NK-92 (cell line): ENCODE results near the gene PIP4K2C.

Experiments
- DNase-seq: peaks from one replicate; lab custom pipeline; 2025; ENCODE audit not compliant: unreplicated experiment; lab: John Stamatoyannopoulos, UW

The PIP4K2C gene

DNA sequence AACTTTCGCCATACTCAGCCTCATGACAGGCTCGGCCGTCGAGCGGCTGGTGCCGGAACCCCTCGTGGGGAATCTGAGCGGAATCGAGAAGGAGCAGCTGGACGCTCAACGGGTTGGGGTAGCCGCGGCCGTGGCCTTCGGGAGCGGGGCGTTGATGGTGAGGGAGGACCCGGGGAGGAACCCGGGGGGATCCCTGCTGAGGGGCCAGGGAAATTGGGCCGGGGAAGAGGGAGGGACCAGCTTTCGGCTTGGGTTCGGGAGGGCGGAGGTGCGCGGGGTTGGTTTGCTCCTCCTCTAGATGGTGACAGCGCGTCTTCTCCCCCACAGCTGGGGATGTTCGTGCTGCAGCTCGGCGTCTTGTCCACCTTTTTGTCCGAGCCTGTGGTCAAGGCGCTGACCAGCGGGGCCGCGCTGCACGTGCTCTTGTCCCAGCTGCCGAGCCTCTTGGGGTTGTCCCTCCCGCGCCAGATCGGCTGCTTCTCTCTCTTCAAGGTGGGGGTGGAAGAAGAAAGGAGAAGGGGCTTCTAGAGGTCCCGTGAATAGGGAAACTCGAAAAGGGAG lies 30.0 kb downstream of the PIP4K2C start:
- DNase-seq = no peak

DNA sequence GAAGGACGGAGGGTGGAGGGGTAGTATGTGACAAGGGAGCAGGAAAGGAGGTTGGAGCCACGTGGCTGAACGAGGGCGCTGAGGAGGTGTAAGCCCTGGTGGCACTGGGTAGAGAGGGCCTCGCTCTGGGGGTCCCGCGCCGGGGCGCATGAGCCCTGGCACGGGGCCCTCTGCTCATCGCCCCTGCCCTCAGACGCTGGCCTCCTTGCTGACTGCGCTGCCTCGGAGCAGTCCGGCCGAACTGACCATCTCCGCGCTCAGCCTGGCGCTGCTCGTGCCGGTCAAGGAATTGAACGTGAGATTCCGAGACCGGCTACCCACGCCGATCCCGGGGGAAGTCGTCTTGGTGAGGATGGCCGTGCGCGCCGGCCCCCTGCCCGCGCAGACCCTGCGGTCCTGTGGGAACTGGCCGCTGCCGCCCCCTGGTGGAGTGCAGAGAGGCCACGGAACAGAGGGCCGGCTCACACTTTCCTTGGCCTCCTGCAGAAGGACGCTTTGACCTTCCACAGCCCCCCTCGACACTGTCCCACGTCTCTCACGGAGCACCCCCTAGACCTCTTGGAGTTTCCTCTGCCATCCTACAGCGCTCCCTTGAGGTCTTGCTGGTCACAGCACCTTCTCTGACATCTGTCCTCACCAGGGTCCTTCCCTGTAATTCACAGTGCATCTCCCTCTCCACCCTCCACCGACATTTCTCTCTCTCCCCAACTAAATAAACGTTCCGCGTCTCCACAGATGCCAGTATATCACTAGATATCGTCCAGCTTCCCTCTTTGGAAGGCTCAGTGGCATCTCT lies 30.7 kb downstream of the PIP4K2C start:
- no peak for DNase-seq

DNA sequence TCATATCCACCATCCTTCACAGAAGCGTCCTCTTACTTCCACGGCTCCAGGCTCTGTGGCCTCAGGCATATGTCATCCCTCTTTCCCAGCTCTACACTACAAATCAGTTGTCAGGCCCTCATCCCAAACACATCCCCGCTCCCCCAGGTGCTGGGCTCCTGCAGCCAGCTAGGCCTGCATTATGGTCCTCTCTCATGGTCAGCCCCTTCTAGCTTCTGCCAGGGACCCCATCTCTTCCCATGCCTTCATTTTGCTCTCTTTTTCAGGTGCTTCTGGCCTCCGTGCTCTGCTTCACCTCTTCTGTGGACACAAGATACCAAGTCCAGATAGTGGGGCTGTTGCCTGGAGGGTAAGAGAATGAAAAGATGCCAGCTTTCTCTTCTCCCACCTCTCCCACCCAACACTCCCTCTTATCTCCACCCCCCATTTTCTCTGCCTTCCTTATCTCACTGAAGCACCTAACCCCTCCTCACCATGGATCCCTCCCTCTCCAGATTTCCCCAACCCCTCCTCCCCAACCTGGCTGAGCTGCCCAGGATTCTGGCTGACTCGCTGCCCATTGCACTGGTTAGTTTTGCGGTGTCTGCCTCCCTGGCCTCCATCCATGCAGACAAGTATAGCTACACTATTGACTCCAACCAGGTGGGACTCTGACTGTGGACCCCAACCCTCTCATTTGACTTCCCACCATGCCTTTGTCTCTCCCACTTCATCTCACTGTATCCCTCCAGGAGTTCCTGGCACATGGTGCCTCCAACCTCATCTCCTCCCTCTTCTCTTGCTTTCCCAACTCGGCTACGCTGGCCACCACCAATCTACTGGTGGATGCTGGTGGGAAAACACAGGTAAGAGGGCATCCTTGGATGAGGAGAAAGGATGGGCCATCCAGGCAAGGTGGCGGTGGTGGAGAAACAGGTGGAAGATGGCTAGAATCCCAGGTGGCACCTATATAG lies 31.6 kb downstream of the PIP4K2C start:
- no peak for DNase-seq

DNA sequence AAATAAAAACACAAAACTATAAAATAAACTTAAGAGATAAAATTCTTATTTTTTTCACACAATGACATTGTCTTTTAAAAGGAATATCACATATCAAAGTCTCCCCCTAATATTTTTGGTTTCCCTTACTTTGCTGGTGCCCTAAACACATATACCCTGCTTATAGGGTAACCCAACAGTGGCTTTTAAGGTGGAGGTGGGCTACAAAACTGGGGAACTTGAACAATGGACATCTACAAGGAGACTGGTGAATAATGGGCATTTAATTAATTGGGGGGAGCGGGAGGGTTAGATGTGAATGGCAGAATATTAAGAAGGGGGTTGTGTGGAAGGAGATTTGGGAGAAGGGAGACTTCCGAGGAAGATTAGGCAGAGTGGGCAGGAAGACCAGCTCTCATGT lies 32.4 kb downstream of the PIP4K2C start:
- DNase-seq = no peak

DNA sequence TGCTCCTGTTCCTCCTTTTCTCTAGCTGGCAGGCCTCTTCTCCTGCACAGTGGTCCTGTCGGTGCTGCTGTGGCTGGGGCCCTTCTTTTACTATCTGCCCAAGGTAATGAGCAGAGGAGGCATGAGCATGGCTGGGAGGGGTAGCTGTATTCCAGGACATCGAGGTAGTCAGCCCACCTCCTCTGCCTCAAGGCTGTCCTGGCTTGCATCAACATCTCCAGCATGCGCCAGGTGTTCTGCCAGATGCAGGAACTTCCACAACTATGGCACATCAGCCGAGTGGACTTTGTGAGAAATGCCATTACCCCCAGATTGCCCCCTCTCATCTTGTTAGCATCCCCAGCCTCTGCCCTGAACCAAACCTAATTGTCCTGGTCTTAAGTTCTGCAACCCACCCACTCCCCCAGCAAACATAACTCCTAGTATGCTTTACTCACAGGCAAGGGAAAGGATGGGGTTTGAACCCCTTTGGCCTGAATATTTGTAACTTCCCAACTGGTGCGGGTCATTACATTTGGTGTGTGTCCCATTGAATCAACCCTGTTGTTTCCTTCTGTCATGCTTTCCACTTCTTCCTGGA lies 32.9 kb downstream of the PIP4K2C start:
- DNase-seq = no peak

DNA sequence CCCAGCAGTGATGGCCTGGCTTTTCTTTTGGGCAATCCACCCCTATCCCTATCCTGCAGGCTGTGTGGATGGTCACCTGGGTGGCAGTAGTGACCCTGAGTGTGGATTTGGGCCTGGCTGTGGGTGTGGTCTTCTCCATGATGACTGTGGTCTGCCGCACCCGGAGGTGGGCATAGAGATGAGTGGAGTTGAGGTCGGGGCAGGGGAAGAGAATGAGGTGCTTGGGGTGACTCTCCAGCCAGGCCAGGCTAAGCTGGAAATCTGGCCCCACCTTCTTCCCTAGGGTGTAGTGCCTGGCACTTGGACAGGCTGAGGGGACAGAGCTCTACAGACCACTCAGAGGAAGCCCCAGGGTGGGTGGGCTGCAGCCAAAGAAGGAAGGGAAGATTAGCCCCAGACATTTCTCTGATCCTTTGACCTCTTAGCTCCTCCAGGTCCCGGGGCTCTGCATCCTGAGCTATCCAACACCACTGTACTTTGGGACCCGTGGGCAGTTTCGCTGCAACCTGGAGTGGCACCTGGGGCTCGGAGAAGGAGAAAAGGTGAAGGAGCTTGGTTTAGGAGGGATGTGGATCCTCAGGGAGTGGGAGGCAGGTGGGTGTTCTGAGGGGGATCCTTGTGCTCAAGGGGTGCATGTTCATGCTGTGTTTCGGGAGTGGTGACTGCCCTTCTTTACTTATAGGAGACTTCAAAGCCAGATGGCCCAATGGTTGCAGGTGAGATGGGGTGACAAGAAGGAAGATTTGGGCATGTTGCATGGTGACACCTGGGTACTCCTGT lies 33.6 kb downstream of the PIP4K2C start:
- no peak for DNase-seq

DNA sequence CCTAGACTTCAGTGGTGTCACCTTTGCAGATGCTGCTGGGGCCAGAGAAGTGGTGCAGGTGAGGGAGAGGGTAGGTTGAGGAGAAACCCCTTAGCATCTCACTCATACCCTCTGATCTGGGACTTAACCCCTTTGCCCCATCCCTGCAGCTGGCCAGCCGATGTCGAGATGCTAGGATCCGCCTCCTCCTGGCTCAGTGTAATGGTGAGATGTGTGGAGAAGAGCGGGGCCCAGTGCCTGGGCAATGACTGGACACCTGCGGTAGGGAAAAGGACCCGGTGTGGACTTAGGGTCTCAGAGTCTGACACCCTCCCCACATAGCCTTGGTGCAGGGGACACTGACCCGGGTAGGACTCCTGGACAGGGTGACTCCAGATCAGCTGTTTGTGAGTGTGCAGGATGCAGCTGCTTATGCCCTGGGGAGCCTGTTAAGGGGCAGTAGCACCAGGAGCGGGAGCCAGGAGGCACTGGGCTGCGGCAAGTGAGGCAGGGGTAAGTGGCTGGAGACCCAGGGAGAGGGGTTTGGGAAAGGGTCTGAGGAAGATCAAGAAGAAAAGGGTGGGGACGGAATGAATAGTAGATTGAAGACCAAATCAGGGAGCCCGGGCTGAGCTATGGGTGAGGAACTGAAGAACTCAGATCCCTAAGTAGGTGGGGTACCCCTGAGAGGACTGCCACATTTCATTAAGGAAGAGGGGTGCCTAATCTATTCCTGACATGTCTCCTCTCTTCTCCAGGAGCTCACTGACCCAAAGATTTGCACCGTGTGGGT lies 34.5 kb downstream of the PIP4K2C start:
- DNase-seq = no peak

DNA sequence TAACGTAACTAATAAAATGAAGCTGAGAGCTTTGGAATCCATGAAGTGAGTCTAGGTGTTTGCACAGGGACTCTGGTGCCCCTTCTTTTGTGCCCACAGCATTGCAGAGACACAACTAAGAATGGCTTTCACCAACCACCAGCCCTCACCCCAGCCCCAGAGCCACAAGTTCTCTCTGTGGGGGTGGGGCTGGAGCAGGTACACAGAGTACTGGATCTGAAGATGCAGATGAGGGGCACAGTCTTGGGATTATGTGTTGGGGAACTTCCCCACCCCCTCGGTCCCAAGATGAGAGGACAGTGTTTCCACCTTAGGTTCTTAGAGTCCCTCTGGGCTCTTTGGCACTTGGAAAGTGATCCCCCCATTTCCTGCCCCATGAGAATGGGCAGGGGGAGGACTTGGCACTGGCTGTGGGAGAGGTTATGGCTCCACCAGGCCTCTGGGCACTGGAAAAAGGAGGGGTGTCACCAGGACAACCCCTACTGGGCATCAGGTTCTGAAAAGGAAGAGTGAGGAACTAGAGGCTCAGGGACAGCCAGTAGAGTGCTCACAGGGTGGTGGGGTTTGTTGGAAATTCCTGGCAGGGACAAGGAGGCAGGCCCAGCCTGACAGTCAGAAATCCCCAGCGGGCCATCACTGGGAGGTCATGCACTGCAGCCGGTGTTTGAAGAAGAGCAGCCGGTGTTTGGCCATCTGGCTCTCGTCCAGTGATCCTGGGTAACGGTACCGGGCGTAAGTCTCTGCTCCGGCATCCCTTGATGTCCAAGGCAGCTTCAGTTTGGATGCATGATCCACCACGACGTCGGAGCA lies 35.3 kb downstream of the PIP4K2C start:
- DNase-seq = no peak

DNA sequence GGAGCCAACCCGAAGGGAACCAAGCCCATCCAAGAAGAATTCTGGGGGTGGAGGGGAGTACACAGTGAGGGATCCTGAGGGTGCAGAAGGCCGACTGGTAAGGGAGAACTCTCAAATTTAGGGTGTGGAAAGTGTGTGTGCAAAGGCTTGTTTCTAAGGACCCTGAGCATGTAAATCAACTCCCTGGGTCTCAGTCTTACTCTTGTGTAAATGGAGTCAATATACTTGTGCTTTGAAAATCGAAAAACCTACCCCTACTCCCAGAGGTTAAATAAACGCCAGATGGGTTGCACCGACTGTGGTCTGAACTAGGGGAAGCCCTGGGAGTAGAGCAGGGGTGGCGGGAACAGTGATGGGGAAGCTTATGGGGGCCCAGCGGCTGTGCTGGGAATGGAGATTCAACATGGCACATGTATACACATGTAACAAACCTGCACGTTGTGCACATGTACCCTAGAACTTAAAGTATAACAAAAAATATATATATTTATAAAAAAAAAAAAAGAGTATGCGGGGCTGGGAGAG lies 36.0 kb downstream of the PIP4K2C start:
- DNase-seq = no peak

DNA sequence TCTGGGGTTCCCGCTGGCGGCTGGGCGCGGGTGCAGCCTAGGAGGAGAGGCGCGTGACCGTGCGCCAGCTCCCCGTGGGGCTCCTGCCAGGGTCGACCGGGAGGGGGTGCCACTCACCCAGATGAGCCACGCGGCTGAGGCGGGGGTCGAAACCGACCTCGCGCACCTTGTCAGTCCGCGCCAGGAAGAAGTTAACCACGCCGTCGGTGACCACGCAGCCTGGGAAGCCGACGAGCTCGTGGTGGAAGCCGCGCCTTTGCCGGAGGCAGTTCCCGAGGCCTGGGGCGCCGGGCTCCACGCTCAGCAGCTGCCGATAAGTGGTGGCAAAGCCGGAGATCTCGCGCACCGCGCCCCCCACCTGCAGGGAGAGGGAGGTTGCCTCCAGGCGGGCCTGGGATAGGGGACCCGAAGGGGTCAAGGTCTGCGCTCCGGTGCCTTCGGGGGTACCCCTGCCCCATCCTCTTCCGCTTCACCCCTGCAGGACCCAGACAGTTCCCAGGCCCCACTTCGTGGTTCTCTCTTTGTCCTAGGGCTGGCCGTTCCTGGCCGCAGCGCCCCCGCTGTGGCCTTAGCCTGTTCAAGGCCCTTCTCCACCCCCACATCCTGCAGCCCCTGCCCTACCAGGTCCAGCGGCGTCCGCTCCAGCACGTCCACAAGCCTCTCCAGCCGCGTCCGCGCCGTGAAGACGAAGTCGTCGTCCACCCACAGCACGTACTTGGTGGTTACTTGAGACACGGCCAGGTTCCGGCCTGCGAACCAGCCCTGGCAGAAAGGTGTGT lies 36.7 kb downstream of the PIP4K2C start:
- DNase-seq = no peak

DNA sequence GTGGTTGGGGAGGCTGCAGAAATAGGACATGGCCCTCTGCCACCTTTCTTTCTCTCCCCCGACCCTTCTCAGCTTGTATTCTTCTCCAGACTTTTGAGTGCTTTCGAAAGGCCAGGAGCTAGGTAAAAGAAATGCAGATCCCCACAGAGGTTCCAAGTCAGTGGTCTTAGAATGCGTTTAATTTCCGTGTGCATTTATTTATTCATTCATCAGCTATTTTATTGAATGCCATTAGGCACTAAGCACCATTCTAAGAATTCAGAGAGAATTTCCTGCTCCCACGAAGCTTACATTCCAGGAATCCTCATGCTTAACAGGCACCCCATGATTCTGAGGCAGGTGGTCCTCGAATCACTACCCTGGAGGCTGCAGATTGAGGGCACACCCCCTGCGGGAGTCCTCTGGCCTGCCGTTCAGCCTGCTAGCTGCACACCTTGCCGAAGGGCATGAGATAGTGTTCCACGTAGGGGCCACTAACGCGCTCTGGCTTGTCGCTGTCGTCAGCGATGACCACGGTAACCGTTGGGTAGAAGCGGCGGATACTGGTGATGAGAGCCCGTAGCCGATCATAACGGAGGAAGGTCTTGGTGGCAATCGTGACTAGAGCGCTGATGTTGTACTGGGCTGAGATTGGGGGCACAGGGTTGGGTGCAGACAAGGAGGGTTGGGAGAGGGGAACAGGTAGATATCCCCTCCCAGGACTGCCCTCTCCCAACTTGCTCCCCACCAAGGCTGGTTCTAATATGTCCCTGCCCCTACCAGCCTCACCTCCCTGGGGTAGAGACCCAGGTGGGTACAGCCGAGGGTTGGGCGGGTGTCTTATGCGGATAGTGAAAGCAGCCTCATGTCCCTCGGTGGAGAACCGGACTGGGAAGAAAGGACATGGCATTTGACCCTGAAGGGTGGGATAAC lies 37.5 kb downstream of the PIP4K2C start:
- no peak for DNase-seq

DNA sequence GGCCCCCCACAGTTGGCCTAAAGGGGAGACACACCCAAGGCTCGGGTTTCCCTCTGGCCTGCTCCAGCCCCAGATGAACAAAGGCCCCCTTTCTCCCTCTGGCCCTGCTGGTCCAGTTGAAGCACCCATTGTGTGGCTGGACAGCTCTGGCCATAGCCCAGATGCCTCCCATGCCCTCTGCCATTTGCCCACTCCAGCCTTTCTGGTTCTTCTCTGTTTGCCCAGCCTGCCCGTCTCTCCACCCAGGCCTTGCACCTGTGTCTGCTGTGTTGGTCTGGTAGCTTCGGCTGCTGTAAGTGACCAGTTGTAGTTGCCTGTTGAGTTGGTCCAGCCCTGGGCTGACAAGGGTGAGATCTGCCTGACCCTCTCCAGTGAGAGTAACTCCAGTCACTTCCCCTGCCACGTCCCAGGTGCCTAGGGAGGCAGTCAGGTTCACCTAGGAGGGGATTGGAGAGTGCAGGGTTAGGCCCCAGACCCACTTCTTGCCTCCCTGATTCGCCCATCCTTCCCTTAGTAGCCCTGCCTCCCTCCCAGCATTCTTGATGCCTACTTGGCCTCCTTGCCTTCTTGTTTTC lies 39.0 kb downstream of the PIP4K2C start:
- no peak for DNase-seq

DNA sequence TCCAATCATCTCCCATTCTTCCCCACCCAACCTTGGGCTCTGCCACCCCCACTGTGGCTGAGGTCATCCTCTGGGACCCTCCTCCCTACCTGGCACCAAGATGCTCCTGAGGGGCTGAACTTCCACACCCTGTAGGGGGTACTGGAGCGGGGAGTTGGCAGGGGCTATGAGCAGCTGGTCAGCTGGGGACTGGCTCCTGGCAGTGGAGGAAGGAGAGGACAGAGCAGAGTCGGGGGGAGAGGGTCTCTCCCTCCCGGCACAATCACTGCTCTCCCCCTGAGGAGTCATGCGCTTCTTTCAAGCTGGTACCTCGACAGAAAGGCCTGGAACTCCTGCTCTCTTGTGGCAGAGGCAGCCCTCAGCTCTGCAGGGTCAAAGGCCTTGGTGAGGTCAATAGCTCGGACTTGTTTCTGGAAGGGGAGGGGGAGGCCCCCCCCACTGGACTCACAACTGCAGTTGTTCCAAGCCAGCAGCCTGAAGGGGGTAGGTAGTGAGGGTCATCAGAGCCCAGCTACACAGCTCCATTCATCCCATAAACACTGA lies 40.0 kb downstream of the PIP4K2C start:
- DNase-seq = no peak

DNA sequence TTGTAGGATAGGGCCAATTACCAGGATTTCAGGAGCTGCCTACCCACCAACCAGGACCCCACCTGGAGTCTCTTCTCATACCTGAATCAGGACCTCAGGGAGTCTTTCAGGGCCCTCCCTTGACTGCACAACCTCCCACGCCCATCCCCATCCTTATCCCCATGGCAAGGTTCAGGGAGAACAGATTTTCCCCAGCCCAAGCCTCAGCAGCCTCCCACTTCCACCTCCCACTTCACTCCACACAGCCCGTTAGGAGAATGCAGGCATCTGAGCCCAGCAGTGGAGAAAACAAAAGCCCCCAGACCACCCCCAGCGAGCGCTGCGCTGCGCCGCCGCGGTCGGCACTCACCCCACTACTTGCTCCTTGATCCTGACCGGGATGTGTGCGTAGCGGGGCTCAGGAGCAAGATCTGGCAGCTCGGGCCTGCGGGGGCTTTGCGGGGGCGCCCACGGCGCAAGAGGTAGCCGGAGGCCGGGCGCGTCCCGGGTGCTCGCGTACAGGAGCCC lies 40.6 kb downstream of the PIP4K2C start:
- DNase-seq = no peak

DNA sequence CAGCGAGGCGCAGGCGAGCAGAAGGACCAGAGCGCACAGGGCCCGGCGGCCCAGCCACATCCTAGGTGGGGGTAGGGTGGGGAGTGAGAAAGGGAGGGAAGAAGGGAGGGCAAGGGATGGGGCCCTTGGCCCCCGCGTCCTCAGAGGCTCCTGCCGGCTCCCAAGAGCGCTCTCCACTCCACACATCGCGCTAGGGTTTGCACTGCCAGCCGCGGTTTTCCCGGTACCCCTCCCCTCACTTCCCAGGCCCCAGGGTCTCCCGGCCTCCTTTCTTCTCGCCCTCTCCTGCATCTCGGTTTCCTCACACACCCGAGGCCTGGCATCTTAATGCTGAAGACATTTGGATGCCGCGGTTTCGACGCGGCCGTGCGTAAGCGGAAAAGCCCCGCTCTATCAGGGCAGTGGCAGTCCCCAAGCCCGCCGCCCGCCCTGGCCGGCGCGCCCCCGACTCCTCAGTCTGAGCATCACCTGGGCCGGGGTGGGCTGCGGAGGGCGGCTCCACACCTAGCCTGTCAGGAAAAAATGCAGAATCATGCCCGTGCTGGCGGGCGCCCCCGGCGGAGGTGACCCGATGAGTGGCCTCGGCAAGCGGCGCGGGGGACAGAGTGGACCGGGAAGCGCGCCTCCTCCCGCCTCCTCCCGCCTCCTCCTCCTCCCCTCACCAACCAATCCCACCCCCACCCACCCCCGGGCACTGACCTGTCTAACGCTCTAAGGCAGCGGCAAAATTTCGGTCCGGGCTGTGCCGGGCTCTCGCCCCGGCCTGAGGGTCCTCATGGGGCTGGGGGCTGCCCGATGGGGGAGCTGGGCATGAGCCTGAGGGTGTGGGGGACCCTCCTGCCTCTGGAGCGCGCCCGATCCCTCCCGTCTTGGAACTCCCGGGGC lies 41.3 kb downstream of the PIP4K2C start:
- DNase-seq = no peak
